Fibroblast of skin of back (primary cell): ENCODE data around the gene IFNA4. TPM values are rescaled to one million over a fixed set of nuclear protein-coding genes. Genes with fewer than 3 reads are reported as not detected.
"Not testable (repeated sequence)": the region's sequence is repeated elsewhere in the genome, so short reads cannot be mapped to it uniquely, and the experiment has no call there.

Experiments
- DNase-seq: peaks from one replicate; pipeline ENCODE4 v3.0.0-alpha.2; 2013
- polyA plus RNA-seq, 2 experiments: library from polyadenylated mRNA; unstranded; fragments of 120-200 nt; gene quantifications; one replicate each; pipeline ENCODE4 v1.2.1, GENCODE V29; 2013; ENCODE audit not compliant: insufficient read length in 2 of 2

IFNA4 gene
- polyA plus RNA-seq (2013, experiment 1 of 2; ENCODE audit: insufficient read length), result not detected
- polyA plus RNA-seq (2013, experiment 2 of 2; ENCODE audit: insufficient read length), result not detected

- not testable (repeated sequence) for DNase-seq
These were observed at the start of gene IFNA4 for GRCh38 chr9:21187487-21187886. TSS of gene IFNA4 (minus strand) at chr9:21187587. CDS start at chr9:21187531, 56 bp downstream.

- DNase-seq, result not testable (repeated sequence)
These were observed 49.0 kb upstream of the IFNA4 start for GRCh38 chr9:21236360-21236714.

- DNase-seq, result peak; percentile 30
These were observed 48.3 kb upstream of the IFNA4 start for GRCh38 chr9:21235468-21236359.

- no peak for DNase-seq
These were observed 46.8 kb upstream of the IFNA4 start for GRCh38 chr9:21234153-21234687.

GRCh38 chr9:21233258-21233657, 45.9 kb upstream of the IFNA4 start:
- DNase-seq, result no peak

GRCh38 chr9:21228122-21228521, 40.7 kb upstream of the IFNA4 start, which contains the start of gene IFNA17:
TSS of gene IFNA17 (minus strand) at chr9:21228222. CDS start at chr9:21228173, 49 bp downstream.
- no peak for DNase-seq

- DNase-seq, result not testable (repeated sequence)
These were observed 29.8 kb upstream of the IFNA4 start, which contains the start of gene IFNA16 for GRCh38 chr9:21217211-21217610. TSS of gene IFNA16 (minus strand) at chr9:21217311. CDS start at chr9:21217305, 6 bp downstream.

- not testable (repeated sequence) for DNase-seq
These were observed 26.3 kb upstream of the IFNA4 start for GRCh38 chr9:21213411-21214326.

GRCh38 chr9:21212160-21212559, 24.8 kb upstream of the IFNA4 start:
- DNase-seq, result not testable (repeated sequence)

- not testable (repeated sequence) for DNase-seq
These were observed 23.4 kb upstream of the IFNA4 start for GRCh38 chr9:21210782-21211181.

GRCh38 chr9:21210311-21210710, 22.9 kb upstream of the IFNA4 start:
- DNase-seq, result no peak

- DNase-seq, result not testable (repeated sequence)
These were observed 19.7 kb upstream of the IFNA4 start, which contains the start of gene IFNA10 for GRCh38 chr9:21207043-21207442. TSS of gene IFNA10 (minus strand) at chr9:21207143. CDS start at chr9:21207097, 46 bp downstream.

- no peak for DNase-seq
These were observed 17.8 kb upstream of the IFNA4 start for GRCh38 chr9:21205204-21205603.

- DNase-seq, result not testable (repeated sequence)
These were observed 14.7 kb upstream of the IFNA4 start, which contains the start of gene IFNA7 for GRCh38 chr9:21202105-21202504. TSS of gene IFNA7 (minus strand) at chr9:21202205. CDS start at chr9:21202165, 40 bp downstream.

GRCh38 chr9:21194867-21195776, 7.7 kb upstream of the IFNA4 start:
- DNase-seq, result peak; percentile 4

- peak; percentile 2 for DNase-seq
These were observed 4.3 kb downstream of the IFNA4 start for GRCh38 chr9:21182810-21183736.

GRCh38 chr9:21174671-21175070, 12.7 kb downstream of the IFNA4 start:
- no peak for DNase-seq

GRCh38 chr9:21172156-21172555, 15.2 kb downstream of the IFNA4 start:
- no peak for DNase-seq

GRCh38 chr9:21171351-21171750, 16.0 kb downstream of the IFNA4 start:
- DNase-seq, result no peak

GRCh38 chr9:21166560-21166959, 20.8 kb downstream of the IFNA4 start, which contains the start of gene IFNA21:
TSS of gene IFNA21 (minus strand) at chr9:21166660. CDS start at chr9:21166612, 48 bp downstream.
- not testable (repeated sequence) for DNase-seq
